Measurements from ENCODE around the gene RXFP4. TPM values are rescaled to one million over a fixed set of nuclear protein-coding genes. Genes with fewer than 3 reads are reported as not detected.

RXFP4 gene
- polyA plus RNA-seq, 3 donors: 0.08 TPM; not detected in 2

Small RNA genes lying within 50 kb of the gene (small RNA-seq; reads per million reads assigned to genes)
- gene MIR6738 (ENCODE audit: insufficient read length, low read depth) (not detected), gene RF00015 (ENCODE audit: insufficient read length, low read depth) (not detected), gene SCARNA4 (ENCODE audit: insufficient read length, low read depth) (not detected), gene SNORA80E (ENCODE audit: insufficient read length, low read depth) (305 reads per million, percentile 98 among the genes with 10 or more reads in this experiment)

Other genes starting within 250 kb of the RXFP4 start
- gene GON4L, start 84.4 kb upstream of the RXFP4 start, polyA plus RNA-seq: 10 to 100 TPM in 2 of 3 donors, 1 to 10 TPM in 1; 8.5 to 39.5 (median 14.0) TPM
- 10 to 100 TPM in 1 of 3 donors, 1 to 10 TPM in 2; 5.1 to 11.0 (median 9.6) TPM for gene SYT11, start 82.1 kb upstream of the RXFP4 start, polyA plus RNA-seq
- gene RIT1, start 30.3 kb upstream of the RXFP4 start, polyA plus RNA-seq: 10 to 100 TPM; 57.2 to 76.8 (median 69.6) TPM
- gene KHDC4, start 7.2 kb upstream of the RXFP4 start, polyA plus RNA-seq: 10 to 100 TPM in 1 of 3 donors, 1 to 10 TPM in 2; 3.4 to 22.0 (median 3.5) TPM
- gene ARHGEF2, start 36.9 kb downstream of the RXFP4 start, polyA plus RNA-seq: 100 to 1,000 TPM in 1 of 3 donors, 10 to 100 TPM in 2; 15.4 to 271 (median 18.6) TPM
- 100 to 1,000 TPM; 374 to 614 (median 414) TPM for gene SSR2, start 79.3 kb downstream of the RXFP4 start, polyA plus RNA-seq
- gene UBQLN4, start 112.2 kb downstream of the RXFP4 start, polyA plus RNA-seq: 10 to 100 TPM in 1 of 3 donors, 1 to 10 TPM in 2; 2.3 to 15.9 (median 2.9) TPM
- 100 to 1,000 TPM in 2 of 3 donors, 10 to 100 TPM in 1; 99.8 to 227 (median 210) TPM for gene LAMTOR2, start 113.1 kb downstream of the RXFP4 start, polyA plus RNA-seq
- gene RAB25, start 119.5 kb downstream of the RXFP4 start, polyA plus RNA-seq: under 1 TPM in 1 of 3 donors, not detected in 2; 0.23 TPM
- gene MEX3A, start 140.8 kb downstream of the RXFP4 start, polyA plus RNA-seq: not detected
- gene LMNA, start 173.1 kb downstream of the RXFP4 start, polyA plus RNA-seq: 10 to 100 TPM; 16.5 to 45.5 (median 24.7) TPM
- gene SEMA4A, start 211.9 kb downstream of the RXFP4 start, polyA plus RNA-seq: 100 to 1,000 TPM in 2 of 3 donors, 10 to 100 TPM in 1; 72.3 to 121 (median 116) TPM

All from CD14-positive monocyte (primary cell).